DMS79 treated with DMSO at 0.1 percent for 48 hours (cell line): ENCODE results near the gene UPF3A.
"Not testable (repeated sequence)": the region's sequence is repeated elsewhere in the genome, so short reads cannot be mapped to it uniquely, and the experiment has no call there.

ENCODE experiments used
- DNase-seq: peaks from one replicate; lab custom pipeline; 2025; lab: John Stamatoyannopoulos, UW

Gene UPF3A, protein sequence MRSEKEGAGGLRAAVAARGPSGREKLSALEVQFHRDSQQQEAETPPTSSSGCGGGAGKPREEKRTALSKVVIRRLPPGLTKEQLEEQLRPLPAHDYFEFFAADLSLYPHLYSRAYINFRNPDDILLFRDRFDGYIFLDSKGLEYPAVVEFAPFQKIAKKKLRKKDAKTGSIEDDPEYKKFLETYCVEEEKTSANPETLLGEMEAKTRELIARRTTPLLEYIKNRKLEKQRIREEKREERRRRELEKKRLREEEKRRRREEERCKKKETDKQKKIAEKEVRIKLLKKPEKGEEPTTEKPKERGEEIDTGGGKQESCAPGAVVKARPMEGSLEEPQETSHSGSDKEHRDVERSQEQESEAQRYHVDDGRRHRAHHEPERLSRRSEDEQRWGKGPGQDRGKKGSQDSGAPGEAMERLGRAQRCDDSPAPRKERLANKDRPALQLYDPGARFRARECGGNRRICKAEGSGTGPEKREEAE

DNA sequence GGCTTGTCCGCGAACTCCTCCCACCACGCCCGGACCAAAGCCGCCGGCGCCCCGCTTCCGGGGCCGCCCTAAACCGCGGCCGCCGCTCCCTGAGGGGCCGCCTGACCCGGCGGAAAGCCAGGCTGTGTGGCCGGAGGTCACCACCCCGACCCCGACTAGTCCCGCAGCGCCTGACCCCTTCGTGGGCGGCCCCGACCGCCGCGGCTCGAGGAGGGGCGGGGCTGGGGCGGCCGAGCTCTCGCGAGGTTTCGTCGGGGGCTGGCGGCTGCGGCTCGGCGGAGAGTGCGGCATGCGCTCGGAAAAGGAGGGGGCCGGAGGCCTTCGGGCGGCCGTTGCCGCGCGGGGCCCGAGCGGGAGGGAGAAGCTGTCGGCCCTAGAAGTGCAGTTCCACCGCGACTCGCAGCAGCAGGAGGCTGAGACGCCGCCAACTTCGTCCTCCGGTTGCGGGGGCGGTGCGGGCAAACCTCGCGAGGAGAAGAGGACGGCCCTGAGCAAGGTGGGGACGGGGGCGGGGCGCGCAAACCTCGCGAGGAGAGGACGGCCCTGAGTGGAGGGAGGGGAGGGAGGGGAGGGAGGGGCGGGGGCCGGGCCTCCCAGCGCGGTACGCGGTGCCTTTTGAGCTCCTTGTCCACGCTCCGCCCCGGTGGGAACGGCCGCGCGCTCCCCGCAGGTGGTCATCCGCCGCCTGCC is at the start of gene UPF3A:
UPF3A (plus strand) TSS at position 251 of the 690 bp plus-strand sequence; CDS start at position 290, 39 bp downstream.
- DNase-seq: peak; percentile 94

DNA sequence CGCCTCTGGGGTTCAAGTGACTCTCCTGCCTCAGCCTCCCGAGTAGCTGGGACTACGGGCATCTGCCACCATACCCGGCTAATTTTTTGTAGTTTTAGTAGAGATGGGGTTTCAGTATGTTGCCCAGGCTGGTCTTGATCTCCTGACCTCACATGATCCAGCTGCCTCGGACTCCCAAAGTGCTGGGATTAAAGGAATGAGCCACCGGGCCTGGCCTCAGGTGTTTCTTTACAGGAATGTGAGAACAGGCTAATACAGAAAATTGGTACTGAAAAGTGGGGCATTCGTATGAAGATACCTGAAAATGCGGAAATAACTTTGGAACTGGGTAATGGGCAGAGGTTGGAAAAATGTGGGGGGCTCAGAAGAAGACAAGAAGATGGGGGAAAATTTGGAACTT is 49.5 kb upstream of the UPF3A start:
- DNase-seq: no peak

DNA sequence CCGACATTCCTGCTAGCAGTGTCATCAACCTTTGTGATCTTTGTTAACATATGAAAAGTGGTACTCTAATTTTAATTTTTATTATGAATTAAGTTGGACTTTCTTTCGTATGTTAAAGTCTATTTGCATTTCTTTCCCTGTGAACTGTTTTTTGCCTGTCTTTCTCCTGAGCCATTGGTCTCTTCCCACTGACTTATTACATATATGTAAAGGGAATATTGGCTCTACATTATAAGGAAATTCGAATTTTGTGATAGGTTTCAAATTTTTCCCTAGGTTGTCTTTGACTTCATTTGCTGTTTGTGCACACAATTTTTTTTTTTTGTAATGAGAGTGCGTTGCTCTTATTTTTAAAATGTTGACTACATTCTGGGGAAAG is 47.1 kb upstream of the UPF3A start:
- no peak for DNase-seq

DNA sequence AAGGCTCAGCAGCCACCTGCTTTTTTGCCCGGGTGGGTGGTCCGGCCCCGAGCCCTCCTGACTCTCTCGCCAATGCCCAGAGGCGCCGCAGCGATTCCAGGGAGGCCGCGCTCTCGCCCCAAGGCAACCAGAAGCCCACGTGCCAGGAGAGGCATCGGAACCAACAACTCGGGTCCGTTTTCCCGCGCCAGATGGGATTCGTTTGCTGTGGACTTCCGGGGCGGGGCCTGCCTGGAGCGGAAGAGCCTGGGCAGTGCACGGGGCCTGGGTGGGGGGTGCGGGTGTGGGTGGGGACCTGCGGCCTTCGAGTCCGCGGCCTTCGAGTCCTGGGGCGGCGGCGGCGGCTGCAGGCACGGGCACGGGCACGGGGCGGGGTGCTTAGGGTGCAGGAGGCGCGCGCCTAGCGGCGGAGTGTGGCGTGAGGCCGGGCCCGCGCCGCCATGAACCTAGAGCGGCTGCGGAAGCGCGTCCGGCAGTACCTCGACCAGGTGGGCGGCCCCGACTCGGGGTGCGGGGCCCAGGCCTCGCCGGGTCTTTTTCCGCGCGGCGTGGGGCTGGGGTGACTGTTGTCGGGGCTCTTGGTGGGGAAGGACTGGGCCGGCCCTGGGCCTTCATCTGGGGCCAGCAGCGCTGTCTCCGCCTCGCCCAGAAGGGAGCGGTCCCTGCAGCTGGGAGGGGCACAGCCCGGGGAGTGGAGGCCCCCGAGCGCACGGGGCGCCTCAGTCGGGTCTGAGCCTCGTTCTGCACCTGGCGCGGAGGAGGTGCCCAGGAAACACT is 46.6 kb upstream of the UPF3A start, which contains the start of gene CDC16:
CDC16 (plus strand) TSS at position 253 of the 777 bp plus-strand sequence; CDS start at position 441, 188 bp downstream.
- peak; percentile 95 for DNase-seq

DNA sequence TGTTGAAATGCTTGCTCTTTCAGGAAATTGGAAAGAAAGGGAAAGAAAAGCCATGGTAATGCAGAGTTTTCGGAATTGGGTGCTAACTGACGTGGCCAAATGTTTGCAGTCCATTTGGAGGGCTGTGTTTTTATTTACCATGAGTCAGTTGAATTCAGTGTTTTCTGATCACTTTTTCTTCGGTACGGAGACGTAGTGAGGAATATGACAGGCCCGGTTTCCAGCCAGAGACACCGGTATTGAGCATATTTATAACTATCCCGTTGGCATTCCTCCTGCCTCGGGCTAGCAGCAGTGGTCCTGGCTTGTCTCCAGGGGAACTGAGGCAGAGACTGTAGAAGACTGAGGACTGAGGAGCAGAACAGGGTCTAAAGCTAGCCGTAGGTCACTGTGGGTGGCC is 45.7 kb upstream of the UPF3A start:
- DNase-seq: no peak

GRCh38 chr13:114236227-114236626 is 45.2 kb upstream of the UPF3A start:
- no peak for DNase-seq

- DNase-seq: no peak
These were observed 43.8 kb upstream of the UPF3A start for GRCh38 chr13:114237415-114238112.

- no peak for DNase-seq
These were observed 39.5 kb upstream of the UPF3A start for GRCh38 chr13:114241918-114242317.

- no peak for DNase-seq
These were observed 37.4 kb upstream of the UPF3A start for GRCh38 chr13:114243971-114244370.

DNA sequence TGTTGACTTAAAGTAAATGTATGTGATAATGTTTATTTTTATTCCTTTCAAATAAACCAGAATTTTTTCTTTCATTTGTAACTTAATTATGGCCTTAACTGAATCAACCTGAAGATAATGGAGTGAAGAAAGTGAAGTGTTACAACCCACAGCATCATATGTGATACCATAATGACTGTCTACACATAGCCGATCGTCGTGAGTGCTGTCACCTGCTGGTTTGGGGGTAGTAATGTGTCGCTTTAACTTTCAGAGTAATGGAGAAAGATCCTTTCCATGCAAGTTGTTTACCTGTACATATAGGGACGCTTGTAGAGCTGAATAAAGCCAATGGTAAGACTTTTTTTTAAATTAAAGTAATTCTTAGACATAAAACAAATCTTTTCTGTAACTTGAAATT is 36.8 kb upstream of the UPF3A start:
- no peak for DNase-seq

GRCh38 chr13:114248011-114248410 is 33.4 kb upstream of the UPF3A start:
- DNase-seq: no peak

DNA sequence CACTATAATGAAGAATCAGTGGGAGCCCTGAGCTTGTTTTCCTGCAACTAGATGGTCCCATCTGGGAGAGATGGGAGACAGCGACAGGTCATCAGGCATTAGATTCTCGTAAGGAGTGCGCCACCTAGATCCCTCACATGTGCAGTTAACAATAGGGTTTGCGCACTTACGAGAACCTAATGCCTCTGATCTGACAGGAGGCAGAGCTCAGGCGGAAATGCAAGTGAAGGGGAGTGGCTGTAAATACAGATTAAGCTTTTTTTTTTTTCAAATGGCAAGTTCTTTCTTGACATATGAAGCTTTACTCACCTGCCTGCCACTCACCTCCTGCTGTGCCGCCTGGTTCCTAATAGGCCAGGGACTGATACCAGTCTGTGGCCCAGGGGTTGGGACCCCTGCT is 32.3 kb upstream of the UPF3A start:
- no peak for DNase-seq

GRCh38 chr13:114251639-114252440 is 29.6 kb upstream of the UPF3A start:
- not testable (repeated sequence) for DNase-seq

- no peak for DNase-seq
These were observed 24.9 kb upstream of the UPF3A start for GRCh38 chr13:114256547-114256946.

DNA sequence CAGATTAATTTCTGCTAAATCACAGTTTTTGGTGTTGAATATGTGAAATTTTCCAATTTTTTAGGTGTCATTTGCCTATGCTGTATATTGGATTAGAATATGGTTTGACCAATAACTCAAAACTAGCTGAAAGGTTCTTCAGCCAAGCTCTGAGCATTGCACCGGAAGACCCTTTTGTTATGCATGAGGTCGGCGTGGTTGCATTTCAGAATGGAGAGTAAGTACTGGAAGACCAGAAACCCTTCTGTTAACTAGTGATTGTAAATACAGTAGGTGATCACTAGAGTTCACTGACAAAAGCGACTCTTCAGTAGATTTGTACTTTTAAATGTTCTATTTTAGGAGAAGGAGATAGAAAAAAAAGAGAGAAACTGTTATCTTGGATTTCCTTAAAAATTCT is 24.4 kb upstream of the UPF3A start:
- no peak for DNase-seq

GRCh38 chr13:114258589-114258988 is 22.8 kb upstream of the UPF3A start:
- no peak for DNase-seq

GRCh38 chr13:114259374-114259773 is 22.0 kb upstream of the UPF3A start:
- no peak for DNase-seq

GRCh38 chr13:114259974-114260373 is 21.4 kb upstream of the UPF3A start:
- DNase-seq: no peak

DNA sequence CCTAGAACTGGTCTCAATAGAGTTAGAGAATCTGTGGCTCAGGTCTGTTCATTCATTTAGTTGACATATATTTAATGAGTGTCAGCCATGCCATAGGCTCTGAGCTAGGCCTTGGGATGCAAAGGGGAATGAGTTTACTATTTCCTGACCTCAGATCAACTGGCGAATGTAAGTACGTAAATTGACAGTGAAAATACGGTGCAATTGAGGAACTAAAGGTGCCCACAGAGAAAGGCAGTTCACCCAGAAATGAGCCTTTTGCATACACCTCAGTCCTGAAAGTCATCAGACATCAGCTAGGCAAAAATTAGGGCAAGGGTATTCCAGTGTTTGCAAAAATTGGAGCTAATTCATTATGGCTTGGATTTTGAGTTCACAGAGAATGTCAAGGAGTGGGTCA is 20.6 kb upstream of the UPF3A start:
- DNase-seq: no peak

- DNase-seq: no peak
These were observed 20.0 kb upstream of the UPF3A start for GRCh38 chr13:114261328-114261965.
